Effector memory CD8-positive, alpha-beta T cell (primary cell): Measurements from ENCODE around the gene ZBTB7B.

ENCODE experiments used
- ATAC-seq: fragments of 150-1000 bp; cut with Tn5 transposase; replicated peaks from 2 replicates; pipeline ENCODE4 v1.10.0; 2021; ENCODE audit warnings: mild to moderate bottlenecking, moderate library complexity
- DNase-seq, 3 experiments: peaks; one replicate each; pipeline ENCODE4 v3.0.0; 2021
- H3K27ac Mint-ChIP-seq, 2 donors: one replicate each; pipeline ENCODE4 v1.8.0; 2022; ENCODE audit warnings: mild to moderate bottlenecking in 2 of 2, mixed read lengths in 2 of 2, moderate library complexity in 2 of 2
- H3K27me3 Mint-ChIP-seq, 2 donors: one replicate each; pipeline ENCODE4 v1.8.0; 2022; ENCODE audit warnings: mixed read lengths in 2 of 2
- H3K36me3 Mint-ChIP-seq: one replicate; pipeline ENCODE4 v1.8.0; 2022; ENCODE audit warnings: mild to moderate bottlenecking, moderate library complexity, mixed read lengths; ENCODE audit not compliant: insufficient read depth
- H3K4me1 Mint-ChIP-seq, 2 donors: one replicate each; pipeline ENCODE4 v1.8.0; 2022; ENCODE audit warnings: low read depth in 2 of 2, mixed read lengths in 2 of 2
- H3K4me3 Mint-ChIP-seq, 2 donors: one replicate each; pipeline ENCODE4 v1.8.0; 2022; ENCODE audit warnings: mild to moderate bottlenecking in 2 of 2, mixed read lengths in 2 of 2, moderate library complexity in 2 of 2
- H3K9me3 Mint-ChIP-seq, 2 donors: one replicate each; pipeline ENCODE4 v1.8.0; 2022; ENCODE audit warnings: mixed read lengths in 2 of 2

ZBTB7B gene

GRCh38 chr1:155042789-155043188 is 40.2 kb downstream of the ZBTB7B start:
- H3K4me3 Mint-ChIP-seq, result no peak overlapping the region
- peaks cover 6% of the 10 kb centered on the region for H3K36me3 Mint-ChIP-seq
- H3K27ac Mint-ChIP-seq, result no peak overlapping the region
- ATAC-seq (no peak), DNase-seq (no peak)
- no peaks in the 10 kb centered on the region for H3K9me3 Mint-ChIP-seq
- H3K27me3 Mint-ChIP-seq, result peaks cover 19 to 29% of the 10 kb centered on the region in 2 donors
- peaks cover 5 to 6% of the 10 kb centered on the region in 2 donors for H3K4me1 Mint-ChIP-seq

GRCh38 chr1:155043301-155043702 is 40.7 kb downstream of the ZBTB7B start:
- H3K4me3 Mint-ChIP-seq, result no peak overlapping the region
- peaks cover 3 to 5% of the 10 kb centered on the region in 2 donors for H3K4me1 Mint-ChIP-seq
- ATAC-seq (no peak), DNase-seq (no peak)
- H3K27ac Mint-ChIP-seq, result no peak overlapping the region
- H3K36me3 Mint-ChIP-seq, result peaks cover 6% of the 10 kb centered on the region
- H3K27me3 Mint-ChIP-seq, result peaks cover 14 to 24% of the 10 kb centered on the region in 2 donors
- no peaks in the 10 kb centered on the region for H3K9me3 Mint-ChIP-seq

DNA sequence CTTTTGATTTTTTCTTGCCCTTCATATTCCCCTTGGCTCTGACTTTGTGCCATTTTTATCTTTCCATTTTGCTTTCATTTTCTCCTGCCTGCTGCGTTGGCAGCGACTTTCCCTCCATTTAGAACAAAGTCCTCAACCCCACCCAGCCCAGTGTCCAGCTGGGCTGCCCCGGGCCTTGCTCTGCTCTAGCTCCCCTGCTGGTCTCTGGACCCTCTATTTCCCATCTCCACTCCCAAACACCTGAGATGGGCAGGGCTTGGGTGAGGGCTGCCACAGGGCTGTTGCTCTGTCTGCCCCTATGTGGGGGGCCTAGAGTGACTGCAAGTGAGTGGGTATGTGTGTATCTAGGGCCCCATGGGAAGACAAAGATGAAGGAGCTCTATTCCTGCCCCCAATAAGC is 41.2 kb downstream of the ZBTB7B start:
- Mint-ChIP-seq H3K27ac (no peak overlapping the region), H3K9me3 (no peaks in the 10 kb centered on the region), H3K36me3 (peaks cover 6% of the 10 kb centered on the region), H3K4me3 (no peak overlapping the region), H3K4me1 (peaks cover 3 to 5% of the 10 kb centered on the region in 2 donors), H3K27me3 (peaks cover 9 to 19% of the 10 kb centered on the region in 2 donors)
- DNase-seq (no peak), ATAC-seq (no peak)

GRCh38 chr1:155044365-155044764 is 41.8 kb downstream of the ZBTB7B start:
- no peak overlapping the region for H3K4me3 Mint-ChIP-seq
- peaks cover 3 to 5% of the 10 kb centered on the region in 2 donors for H3K4me1 Mint-ChIP-seq
- DNase-seq (no peak), ATAC-seq (no peak)
- no peaks in the 10 kb centered on the region for H3K9me3 Mint-ChIP-seq
- peaks cover 6% of the 10 kb centered on the region for H3K36me3 Mint-ChIP-seq
- peaks cover 3 to 13% of the 10 kb centered on the region in 2 donors for H3K27me3 Mint-ChIP-seq
- H3K27ac Mint-ChIP-seq, result peak overlapping the region in 1 of 2 donors; percentile 30

GRCh38 chr1:155044812-155045657 is 42.4 kb downstream of the ZBTB7B start:
- peaks cover 2% of the 10 kb centered on the region for H3K36me3 Mint-ChIP-seq
- H3K9me3 Mint-ChIP-seq, result no peaks in the 10 kb centered on the region
- peak overlapping the region in 1 of 2 donors; percentile 30 for H3K27ac Mint-ChIP-seq
- peaks cover 0 to 11% of the 10 kb centered on the region in 2 donors for H3K27me3 Mint-ChIP-seq
- peak; percentile 51 to 57 (median 55) for DNase-seq
- ATAC-seq, result peak; percentile 97
- peaks cover 8 to 11% of the 10 kb centered on the region in 2 donors for H3K4me1 Mint-ChIP-seq
- no peak overlapping the region for H3K4me3 Mint-ChIP-seq

- H3K4me3 Mint-ChIP-seq, result no peak overlapping the region
- peak overlapping the region in 1 of 2 donors; percentile 26 for H3K27ac Mint-ChIP-seq
- H3K27me3 Mint-ChIP-seq, result no peaks in the 10 kb centered on the region
- H3K9me3 Mint-ChIP-seq, result no peaks in the 10 kb centered on the region
- peaks cover 4% of the 10 kb centered on the region for H3K36me3 Mint-ChIP-seq
- peaks cover 25 to 33% of the 10 kb centered on the region in 2 donors for H3K4me1 Mint-ChIP-seq
- ATAC-seq (no peak), DNase-seq (no peak)
Observed at GRCh38 chr1:155048449-155049334, 46.1 kb downstream of the ZBTB7B start.

DNA sequence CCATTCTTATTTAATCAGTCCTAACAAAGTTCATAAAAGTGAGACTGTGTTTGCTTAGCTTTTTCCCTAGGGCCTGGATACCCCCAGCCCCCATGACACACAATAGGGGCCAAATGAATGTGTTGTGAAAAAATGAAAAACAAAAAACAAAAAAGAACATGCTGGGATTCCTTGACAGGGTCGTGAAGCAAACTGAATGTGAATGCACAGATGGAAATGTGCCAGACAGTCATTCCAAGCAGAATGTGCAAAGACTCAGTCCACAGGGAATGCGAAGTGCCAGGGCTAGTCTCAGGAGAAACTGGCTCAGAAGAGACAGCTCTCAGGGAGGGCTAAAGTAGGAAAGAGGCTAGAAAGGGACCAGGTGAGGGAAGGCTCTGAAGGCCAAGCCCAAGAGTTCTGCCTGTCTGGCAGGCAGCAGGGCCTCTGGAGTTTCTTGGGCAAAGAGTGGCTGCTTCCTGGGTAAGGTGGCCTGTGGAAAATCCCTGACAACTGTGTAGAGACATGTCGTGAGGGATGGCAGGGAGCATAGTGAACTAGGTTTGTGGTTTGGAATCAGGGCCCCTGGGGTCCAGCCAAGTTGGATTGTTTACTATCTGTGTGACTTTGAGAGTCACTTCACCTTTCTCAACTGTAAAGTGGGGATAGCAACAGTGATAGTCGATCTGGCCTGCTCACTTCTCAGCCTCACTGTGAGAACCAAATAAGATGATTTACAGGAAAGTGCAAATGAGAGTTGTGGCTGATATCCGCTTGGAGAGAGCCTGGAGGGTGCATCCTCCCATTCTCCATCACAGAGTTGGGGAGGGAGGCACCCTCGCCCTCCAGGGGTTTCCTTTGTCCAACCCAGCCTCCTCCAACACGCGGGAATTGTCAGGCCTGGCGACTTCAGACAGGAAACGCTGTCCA is 47.3 kb downstream of the ZBTB7B start:
- ATAC-seq, result no peak
- H3K27ac Mint-ChIP-seq, result peak overlapping the region; percentile 22 to 77
- H3K9me3 Mint-ChIP-seq, result no peaks in the 10 kb centered on the region
- H3K27me3 Mint-ChIP-seq, result no peaks in the 10 kb centered on the region
- peak overlapping the region; percentile 86 to 89 for H3K4me3 Mint-ChIP-seq
- H3K4me1 Mint-ChIP-seq, result peaks cover 23 to 31% of the 10 kb centered on the region in 2 donors
- DNase-seq, result no peak
- H3K36me3 Mint-ChIP-seq, result peaks cover 4% of the 10 kb centered on the region

- Mint-ChIP-seq H3K4me3 (peak within 1 kb of the TSS; percentile 86 to 89), H3K27me3 (no peaks in the 10 kb centered on the region), H3K4me1 (peaks cover 22 to 28% of the 10 kb centered on the region in 2 donors), H3K9me3 (no peaks in the 10 kb centered on the region), H3K27ac (peak within 1 kb of the TSS; percentile 77 to 89), H3K36me3 (peaks cover 4% of the 10 kb centered on the region)
- DNase-seq (peak; percentile 76 to 81 (median 78)), ATAC-seq (peak; percentile 76)
Observed at GRCh38 chr1:155050560-155051341, 48.1 kb downstream of the ZBTB7B start, which contains the start of gene ADAM15. Gene ADAM15 (plus strand): TSS chr1:155051316. CDS start chr1:155051387, 71 bp downstream.

- Mint-ChIP-seq H3K4me3 (peak overlapping the region; percentile 86 to 89), H3K4me1 (peaks cover 22 to 28% of the 10 kb centered on the region in 2 donors), H3K27me3 (no peaks in the 10 kb centered on the region), H3K36me3 (peaks cover 7% of the 10 kb centered on the region), H3K9me3 (no peaks in the 10 kb centered on the region), H3K27ac (no peak overlapping the region)
- ATAC-seq, result peak; percentile 1
- no peak for DNase-seq
Observed at GRCh38 chr1:155051342-155051776, 48.8 kb downstream of the ZBTB7B start.

GRCh38 chr1:155051777-155052398 is 49.3 kb downstream of the ZBTB7B start:
- H3K27ac Mint-ChIP-seq, result peak overlapping the region; percentile 77 to 89
- H3K36me3 Mint-ChIP-seq, result peaks cover 7% of the 10 kb centered on the region
- H3K4me1 Mint-ChIP-seq, result peaks cover 22 to 28% of the 10 kb centered on the region in 2 donors
- ATAC-seq (peak; percentile 46), DNase-seq (peak; percentile 27 to 37 (median 33))
- H3K9me3 Mint-ChIP-seq, result no peaks in the 10 kb centered on the region
- H3K4me3 Mint-ChIP-seq, result peak overlapping the region; percentile 86 to 89
- no peaks in the 10 kb centered on the region for H3K27me3 Mint-ChIP-seq

- H3K27me3 Mint-ChIP-seq, result no peaks in the 10 kb centered on the region
- no peak for DNase-seq
- H3K27ac Mint-ChIP-seq, result peak overlapping the region; percentile 77 to 89
- no peak for ATAC-seq
- peak overlapping the region; percentile 86 to 89 for H3K4me3 Mint-ChIP-seq
- peaks cover 8% of the 10 kb centered on the region for H3K36me3 Mint-ChIP-seq
- H3K9me3 Mint-ChIP-seq, result no peaks in the 10 kb centered on the region
- H3K4me1 Mint-ChIP-seq, result peaks cover 22 to 28% of the 10 kb centered on the region in 2 donors
Observed at GRCh38 chr1:155052439-155053395, 50.1 kb downstream of the ZBTB7B start.
